GM12873 (cell line): ENCODE measurements around the gene DMXL1.

Source experiments
- TF ChIP-seq, protein P1 (sequence below): IDR thresholded peaks from 2 replicates; pipeline ENCODE4 v1.5.1; 2012; ENCODE audit warnings: low read depth, mild to moderate bottlenecking, moderate library complexity, low read length, control low read depth; ENCODE audit not compliant: insufficient read depth; ENCODE audit errors: missing control alignments

DMXL1 gene

DNA sequence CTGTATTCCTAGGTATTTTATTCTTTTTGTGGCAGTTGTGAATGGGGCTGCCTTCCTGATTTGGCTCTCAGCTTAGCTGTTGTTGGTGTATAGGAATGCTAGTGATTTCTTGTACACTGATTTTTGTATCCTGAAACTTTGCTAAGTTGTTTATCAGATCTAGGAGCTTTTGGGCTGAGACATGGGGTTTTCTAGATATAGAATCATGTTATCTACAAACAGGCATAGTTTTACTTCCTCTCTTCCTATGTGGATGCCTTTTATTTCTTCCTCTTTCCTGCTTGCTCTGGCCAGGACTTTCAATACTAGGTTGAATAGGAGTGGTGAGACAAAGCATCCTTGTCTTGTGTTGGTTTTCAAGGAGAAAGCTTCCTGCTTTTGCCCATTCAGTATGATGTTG is 129.9 kb downstream of the DMXL1 start:
- TF ChIP-seq, protein P1, sequence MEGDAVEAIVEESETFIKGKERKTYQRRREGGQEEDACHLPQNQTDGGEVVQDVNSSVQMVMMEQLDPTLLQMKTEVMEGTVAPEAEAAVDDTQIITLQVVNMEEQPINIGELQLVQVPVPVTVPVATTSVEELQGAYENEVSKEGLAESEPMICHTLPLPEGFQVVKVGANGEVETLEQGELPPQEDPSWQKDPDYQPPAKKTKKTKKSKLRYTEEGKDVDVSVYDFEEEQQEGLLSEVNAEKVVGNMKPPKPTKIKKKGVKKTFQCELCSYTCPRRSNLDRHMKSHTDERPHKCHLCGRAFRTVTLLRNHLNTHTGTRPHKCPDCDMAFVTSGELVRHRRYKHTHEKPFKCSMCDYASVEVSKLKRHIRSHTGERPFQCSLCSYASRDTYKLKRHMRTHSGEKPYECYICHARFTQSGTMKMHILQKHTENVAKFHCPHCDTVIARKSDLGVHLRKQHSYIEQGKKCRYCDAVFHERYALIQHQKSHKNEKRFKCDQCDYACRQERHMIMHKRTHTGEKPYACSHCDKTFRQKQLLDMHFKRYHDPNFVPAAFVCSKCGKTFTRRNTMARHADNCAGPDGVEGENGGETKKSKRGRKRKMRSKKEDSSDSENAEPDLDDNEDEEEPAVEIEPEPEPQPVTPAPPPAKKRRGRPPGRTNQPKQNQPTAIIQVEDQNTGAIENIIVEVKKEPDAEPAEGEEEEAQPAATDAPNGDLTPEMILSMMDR, result no peak

DNA sequence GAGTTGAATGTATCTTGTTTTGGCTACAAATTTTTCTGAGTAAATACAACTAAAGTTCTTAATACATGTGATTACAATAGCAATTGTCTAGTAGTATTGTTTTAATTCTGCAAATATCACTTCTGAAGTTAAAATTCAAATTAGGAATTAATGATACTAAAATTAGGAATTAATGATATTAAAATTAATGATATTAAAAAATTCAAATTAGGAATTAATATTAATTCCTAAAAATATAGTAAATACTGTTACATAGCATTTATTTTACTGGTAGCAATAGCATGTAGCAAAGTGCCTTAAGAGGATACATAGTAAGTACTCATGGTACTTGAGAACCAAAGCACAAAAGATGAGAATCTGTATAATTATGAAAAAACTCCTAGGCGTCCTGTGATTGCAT is 136.2 kb downstream of the DMXL1 start:
- TF ChIP-seq, protein P1, result no peak

DNA sequence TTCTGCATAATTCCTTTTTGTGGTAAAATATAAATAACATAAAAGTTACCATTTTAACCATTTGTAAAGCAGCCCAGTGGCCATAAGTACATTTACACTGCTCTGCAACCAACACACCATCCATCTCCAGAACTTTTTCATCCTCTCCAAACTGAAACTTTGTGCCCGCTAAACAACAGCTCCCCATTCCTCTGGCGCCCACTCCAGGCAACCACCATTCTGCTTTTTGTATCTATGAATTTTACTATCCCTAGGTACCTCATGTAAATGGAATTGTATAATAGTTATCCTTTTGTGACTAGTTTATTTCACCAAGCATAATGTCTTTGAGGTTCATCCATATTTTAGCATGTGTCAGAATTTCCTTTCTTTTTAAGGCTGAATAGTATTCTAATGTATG is 141.1 kb downstream of the DMXL1 start:
- TF ChIP-seq, protein P1, result no peak

DNA sequence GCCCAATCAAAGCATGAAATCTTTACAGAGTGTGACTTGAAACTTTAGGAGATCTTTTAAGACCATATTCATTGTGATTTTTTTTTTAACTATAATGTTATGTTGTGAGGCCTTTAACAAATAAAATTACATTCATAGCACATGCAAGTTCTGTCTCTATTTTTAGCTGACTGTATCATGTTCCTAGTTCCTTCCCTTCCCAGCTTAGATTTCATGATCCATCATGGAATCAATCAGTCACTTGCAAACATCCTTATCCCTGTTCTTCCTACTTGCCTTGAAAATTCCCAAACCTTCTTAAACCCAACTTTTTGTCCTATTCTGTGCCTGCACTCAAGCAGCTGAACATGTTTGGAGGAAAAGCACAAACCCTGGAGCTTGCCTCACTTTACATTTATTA is 141.8 kb downstream of the DMXL1 start:
- TF ChIP-seq, protein P1, result no peak

DNA sequence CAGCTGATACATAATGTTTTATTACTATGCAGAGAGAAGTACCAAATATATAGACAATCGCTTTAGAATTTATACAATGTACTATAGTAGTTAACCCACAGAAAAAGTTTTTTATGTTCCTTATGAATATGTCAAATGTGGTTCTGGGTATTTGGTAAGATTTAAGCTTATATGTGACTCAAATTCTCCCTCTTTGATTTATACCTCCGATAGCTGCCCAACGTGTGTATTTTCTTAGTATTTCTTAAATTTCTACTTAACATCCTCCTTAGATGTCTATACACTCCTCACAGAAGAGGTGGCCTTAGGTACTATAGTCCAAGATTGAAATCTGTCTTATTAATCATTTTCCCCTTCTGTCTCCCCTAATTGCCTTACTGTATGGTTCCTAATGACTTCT is 146.3 kb downstream of the DMXL1 start:
- TF ChIP-seq, protein P1, result no peak

DNA sequence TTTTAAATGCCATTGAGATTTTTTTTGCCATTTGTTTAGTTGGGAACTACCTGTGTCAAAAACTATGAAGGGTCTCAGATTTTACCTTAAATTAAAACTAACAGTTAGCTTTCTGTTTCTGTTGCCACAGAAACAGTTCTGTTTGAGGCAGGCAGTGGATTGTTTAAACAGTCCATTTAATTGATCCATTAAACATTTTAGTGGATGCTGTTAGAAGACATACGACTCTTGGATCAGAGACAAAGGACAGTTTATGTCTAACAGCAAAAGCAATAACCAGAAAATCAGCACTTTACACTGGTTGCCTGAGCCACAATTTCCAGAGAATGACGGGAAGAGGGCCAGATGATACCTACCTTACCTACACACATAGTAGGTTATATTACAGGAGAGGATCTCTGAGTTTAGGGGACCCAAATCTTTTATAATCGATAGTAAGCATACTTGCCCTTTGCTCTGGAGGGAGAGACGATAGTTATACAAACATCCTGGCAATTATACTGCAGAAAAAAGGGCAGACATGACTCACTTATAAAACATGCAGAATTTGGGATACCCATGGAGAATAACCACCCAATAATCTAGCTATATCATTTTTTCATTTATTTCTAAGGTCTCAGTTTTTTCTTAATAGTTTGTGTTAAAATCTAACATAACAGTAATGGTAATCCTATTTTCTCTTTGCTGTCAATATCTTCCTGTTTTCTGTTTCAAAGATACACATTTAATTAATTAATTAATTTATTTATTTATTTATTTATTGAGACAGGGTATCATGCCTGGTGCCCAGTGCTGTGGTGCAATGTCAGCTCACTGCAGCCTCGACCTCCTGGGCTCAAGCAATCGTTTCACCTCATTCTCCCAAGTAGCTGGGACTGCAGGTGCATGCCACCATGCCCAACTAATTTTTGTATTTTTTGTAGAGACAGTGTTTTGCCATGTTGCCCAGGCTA is 148.2 kb downstream of the DMXL1 start:
- TF ChIP-seq, protein P1, result no peak

DNA sequence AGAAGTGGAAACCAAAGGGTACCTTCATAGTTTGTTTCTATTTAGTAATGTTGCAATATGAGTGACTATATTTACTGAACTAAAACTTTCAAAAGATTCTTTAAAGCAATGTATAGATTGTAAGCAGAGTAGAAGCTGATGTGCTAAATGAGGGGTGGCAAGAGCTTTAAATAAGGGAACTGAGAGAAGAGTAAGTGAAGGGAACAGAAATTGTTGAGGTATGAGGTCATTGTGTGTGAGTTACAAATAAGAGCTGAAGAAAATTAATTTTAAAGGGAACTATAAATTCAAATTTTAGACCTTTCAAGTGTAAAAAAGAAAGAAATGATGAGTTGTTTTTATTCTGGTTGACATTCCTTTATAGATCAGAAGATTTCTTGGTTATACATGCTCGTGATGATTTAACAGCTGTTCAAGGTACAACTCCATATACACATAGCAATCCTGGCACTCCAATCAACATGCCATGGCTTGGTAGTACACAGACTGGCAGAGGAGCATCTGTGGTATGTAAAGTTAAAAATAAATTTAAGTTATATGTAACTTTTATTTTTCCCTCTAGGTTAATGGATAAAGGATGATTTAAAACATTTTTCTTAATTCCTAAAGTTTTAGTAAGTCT is 149.8 kb downstream of the DMXL1 start:
- TF ChIP-seq, protein P1, result no peak
